ENCODE data around the gene TMEM129.

The TMEM129 gene

GRCh38 chr4:1745165-1745564, 24.0 kb upstream of the TMEM129 start:
- no peak for DNase-seq (ENCODE audit: low read depth in 1 of 2, low spot score in 1 of 2)

DNA sequence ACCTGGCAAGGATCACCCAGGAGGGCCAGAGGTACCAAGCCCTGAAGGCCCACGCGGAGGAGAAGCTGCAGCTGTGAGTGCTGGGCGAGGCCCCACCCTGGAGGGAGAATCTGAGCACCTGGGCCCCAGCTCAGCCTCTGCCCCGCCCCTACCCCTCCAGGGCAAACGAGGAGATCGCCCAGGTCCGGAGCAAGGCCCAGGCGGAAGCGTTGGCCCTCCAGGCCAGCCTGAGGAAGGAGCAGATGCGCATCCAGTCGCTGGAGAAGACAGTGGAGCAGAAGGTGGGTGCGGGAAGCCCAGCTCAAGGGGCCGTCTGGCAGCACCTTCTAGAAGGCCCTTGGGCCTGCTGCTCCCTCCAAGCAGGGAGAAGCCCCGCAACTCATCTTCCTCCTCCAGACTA, 23.4 kb upstream of the TMEM129 start:
- no peak for DNase-seq (ENCODE audit: low read depth in 1 of 2, low spot score in 1 of 2)

DNA sequence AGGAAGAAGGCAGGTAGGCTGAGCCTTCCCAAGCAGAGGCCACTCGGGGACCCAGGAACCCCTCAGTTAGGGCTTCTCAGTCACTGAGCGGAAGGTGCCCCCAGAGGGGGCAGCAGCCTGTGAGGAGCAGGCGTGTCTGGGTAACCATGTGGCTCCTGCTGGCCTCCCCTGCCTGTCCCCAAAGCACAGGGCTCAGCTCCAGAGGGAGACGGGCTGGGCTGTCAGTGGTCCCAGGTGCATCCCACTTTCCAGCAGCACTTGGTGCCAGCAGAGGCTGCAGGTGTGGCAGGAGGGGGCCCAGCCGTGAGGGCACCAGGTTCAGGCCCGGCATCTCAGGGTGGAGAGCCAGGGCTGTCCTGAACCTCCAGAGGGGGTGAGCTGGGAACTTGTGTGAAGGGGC, 22.9 kb upstream of the TMEM129 start:
- DNase-seq (ENCODE audit: low read depth in 1 of 2, low spot score in 1 of 2): no peak

- DNase-seq (ENCODE audit: low read depth in 1 of 2, low spot score in 1 of 2): no peak
These were observed 22.4 kb upstream of the TMEM129 start for GRCh38 chr4:1743551-1743950.

DNA sequence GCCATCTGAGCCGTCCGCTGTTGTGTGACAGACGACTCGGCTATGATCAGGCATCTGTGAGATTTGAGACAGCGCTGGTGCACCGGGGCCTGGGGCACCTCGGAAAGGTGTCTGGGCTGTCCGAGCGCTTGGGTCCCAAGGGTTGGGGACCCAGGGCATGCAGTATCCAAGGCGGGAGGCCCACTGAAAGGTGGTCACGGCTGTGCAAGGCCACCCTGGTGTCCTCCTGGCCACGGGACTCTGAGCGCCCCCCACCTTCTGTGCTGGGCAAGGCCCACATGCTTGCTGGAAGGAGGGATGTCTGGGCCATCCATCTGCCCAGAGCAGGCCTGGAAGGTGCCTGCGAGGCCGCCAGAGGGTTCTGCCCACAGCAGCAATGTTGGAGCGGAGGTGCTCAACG, 20.1 kb upstream of the TMEM129 start:
- DNase-seq (ENCODE audit: low read depth in 1 of 2, low spot score in 1 of 2): no peak

GRCh38 chr4:1740021-1740545, 19.0 kb upstream of the TMEM129 start:
- no peak for DNase-seq (ENCODE audit: low read depth in 1 of 2, low spot score in 1 of 2)

DNA sequence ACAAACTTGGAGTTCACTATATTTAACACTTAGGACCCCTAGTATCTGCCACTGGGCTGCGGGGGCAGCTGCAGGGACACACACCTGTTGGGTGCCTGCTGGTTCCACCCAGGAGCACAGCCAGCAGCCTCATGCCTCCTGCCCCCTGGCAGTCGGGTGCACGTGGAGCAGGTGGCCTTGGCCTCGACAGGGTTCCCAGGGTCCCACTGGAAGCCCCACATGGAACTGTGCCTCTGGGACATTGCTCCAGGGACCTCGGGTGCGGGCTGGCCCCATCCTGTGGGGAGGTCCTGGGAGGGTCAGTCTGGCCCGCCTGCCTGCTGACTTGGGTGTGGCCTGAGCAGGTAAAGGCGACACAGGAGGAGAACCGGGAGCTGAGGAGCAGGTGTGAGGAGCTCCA, 18.2 kb upstream of the TMEM129 start:
- DNase-seq (ENCODE audit: low read depth in 1 of 2, low spot score in 1 of 2): no peak

- DNase-seq (ENCODE audit: low read depth in 1 of 2, low spot score in 1 of 2): no peak
These were observed 17.3 kb upstream of the TMEM129 start for GRCh38 chr4:1738410-1738809.

DNA sequence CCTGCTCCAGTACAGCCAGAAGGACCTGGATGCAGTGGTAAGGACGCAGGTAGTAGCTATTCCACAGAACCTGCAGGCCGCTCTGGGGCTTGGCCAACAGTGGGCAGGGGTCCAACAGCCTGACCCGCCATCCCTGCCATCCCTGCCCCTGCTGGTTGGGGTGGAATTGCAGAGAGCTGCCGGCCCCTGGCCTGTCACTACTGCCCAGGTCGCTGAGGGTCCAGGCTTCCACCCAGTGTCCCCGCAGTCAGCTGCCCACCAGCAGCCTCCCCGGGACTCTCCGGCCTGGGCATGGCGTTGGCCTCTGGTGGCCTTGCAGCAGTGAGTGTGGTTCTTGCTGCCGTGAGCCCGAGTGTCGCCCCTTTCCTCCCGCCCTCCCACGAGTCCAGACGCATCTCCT, 16.5 kb upstream of the TMEM129 start:
- DNase-seq (ENCODE audit: low read depth in 1 of 2, low spot score in 1 of 2): no peak

GRCh38 chr4:1736812-1737211, 15.7 kb upstream of the TMEM129 start:
- no peak for DNase-seq (ENCODE audit: low read depth in 1 of 2, low spot score in 1 of 2)

GRCh38 chr4:1735215-1735614, 14.1 kb upstream of the TMEM129 start:
- no peak for DNase-seq (ENCODE audit: low read depth in 1 of 2, low spot score in 1 of 2)

DNA sequence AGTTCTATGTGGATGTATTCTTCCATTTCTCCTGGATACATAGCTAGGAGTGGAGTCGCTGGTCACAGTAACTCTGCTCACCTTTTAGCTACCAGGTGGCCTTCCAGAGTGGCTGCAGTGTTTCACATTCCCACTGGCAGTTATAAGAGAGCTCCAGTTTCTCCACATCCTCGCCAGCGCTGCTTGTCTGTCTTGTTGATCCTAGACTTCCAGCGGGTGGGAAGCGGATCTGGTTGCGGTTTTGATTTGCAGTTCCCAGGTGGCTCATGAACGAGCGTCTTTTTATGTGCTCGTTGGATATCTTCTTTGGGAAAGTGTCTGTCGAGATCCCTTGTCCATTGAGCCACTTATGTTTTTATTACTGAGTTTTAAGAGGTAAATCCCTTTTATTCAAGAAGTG, 11.8 kb upstream of the TMEM129 start:
- DNase-seq (ENCODE audit: low read depth in 1 of 2, low spot score in 1 of 2): no peak

- DNase-seq (ENCODE audit: low read depth in 1 of 2, low spot score in 1 of 2): no peak
These were observed 10.1 kb upstream of the TMEM129 start for GRCh38 chr4:1731180-1731579.

- DNase-seq (ENCODE audit: low read depth in 1 of 2, low spot score in 1 of 2): no peak
These were observed 9.5 kb upstream of the TMEM129 start for GRCh38 chr4:1730532-1731135.

- DNase-seq (ENCODE audit: low read depth in 1 of 2, low spot score in 1 of 2): no peak
These were observed 7.2 kb upstream of the TMEM129 start for GRCh38 chr4:1728061-1728980.

DNA sequence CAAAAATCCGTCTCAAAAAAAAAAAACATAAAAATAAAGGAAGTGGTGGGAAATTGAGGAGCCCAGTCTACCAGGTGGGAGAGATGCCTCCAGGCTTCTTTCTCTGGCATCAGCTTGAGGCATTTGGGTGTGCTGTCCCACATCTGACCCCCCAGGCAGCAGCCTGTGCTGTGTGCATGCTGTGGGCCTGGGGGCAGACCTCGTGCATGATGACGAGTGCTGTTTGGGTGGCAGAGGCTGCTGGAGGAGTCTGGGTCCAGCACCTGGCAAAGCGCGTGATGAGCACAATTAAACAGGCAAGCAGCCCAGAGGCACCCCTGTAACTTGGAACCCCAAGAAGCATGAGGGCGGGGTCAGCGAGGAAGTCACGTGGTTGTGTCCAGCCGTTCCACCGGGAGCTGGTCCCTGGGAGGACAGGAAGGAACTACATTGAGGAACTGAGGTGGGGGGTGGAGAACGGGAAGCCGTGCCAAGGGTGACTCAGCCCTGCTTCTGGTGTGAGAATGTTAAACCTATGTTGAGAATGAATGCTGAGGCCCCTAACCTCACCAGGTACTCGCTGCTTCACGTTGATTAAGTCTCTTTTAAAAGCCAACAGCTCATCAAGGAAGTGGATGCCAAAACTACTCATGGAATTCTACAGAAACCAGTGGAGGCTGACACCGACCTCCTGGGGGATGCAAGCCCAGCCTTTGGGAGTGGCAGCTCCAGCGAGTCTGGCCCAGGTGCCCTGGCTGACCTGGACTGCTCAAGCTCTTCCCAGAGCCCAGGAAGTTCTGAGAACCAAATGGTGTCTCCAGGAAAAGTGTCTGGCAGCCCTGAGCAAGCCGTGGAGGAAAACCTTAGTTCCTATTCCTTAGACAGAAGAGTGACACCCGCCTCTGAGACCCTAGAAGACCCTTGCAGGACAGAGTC, 6.3 kb upstream of the TMEM129 start:
- no peak for DNase-seq (ENCODE audit: low read depth in 1 of 2, low spot score in 1 of 2)

GRCh38 chr4:1726146-1726934, 5.2 kb upstream of the TMEM129 start:
- DNase-seq (ENCODE audit: low read depth in 1 of 2, low spot score in 1 of 2): peak; percentile 76 to 93

DNA sequence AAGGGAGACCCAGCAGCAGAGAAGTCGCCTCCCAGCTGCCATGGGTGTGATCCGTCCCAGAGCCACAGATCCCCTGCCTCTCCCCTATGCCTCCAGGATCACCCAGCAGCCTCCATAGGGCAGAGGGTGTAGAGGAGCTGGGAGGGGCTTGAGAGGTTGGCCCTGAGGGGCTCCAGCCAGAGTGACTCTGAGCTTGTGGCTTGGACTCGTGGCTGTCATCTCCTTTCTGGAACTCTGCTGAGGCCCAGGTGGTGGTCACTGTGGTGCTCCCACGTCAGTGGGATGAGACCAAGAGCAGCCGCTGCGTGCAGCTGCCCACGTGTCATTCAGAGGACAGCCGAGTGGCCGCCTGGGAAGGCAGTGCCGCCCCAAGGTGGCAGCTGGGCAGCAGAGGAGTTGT, 4.4 kb upstream of the TMEM129 start:
- DNase-seq (ENCODE audit: low read depth in 1 of 2, low spot score in 1 of 2): no peak

- DNase-seq (ENCODE audit: low read depth in 1 of 2, low spot score in 1 of 2): peak in 1 of 2 donors; percentile 40
These were observed 2.1 kb upstream of the TMEM129 start for GRCh38 chr4:1723131-1723801.

DNA sequence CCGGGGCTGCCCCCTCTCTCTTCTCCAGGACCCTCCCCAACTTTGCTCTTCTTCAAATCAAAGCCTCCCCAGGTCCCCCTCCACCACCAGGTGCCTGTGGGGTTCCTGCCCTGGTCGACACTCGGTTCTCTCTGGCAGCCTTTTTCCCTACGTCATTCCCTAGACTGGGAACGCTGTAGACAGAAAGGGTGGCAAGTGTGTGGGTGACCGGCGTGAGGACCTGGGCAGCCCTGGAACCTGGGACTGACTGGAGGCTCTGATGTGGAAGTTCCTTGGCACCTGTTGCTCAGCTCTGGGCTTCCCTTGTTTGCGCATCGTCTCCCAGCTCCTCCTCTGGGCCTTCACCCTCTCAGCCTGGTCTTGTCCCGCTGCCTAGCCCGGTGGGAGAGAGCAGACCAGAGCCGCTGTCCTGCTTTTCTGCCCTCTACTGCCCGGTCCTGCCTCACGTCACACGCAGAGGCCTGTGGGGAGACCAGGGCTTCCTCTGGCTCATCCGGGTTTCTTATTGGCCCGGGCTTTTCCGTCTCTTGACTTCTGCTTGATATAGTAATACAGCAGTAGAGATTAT, 1.5 kb upstream of the TMEM129 start:
- DNase-seq (ENCODE audit: low read depth in 1 of 2, low spot score in 1 of 2): no peak

Measured in activated T-helper 1 cell treated with anti-CD3 and anti-CD28 coated beads, Interleukin-2, amount 50 U/mL, for 16 hours (primary cell).